Measurements from ENCODE around the gene KCNK10. TPM values are rescaled to one million over a fixed set of nuclear protein-coding genes. Genes with fewer than 3 reads are reported as not detected.

KCNK10 gene
- polyA plus RNA-seq, 2 of the 4 experiments (the other 2 are of a cell fraction), result not detected

GRCh38 chr14:88348546-88348945 lies 25.5 kb upstream of the KCNK10 start:
- CTCF ChIA-PET, result interaction anchor here (1.3 to 1.6 kb wide), 3 partner anchors 25 to 335 kb away, joined by 3 to 6 read pairs (median 3); no protein-coding TSS in a partner anchor
- TF ChIP-seq BHLHE40 (IDR thresholded peaks at IDR 0.05; ENCODE audit: low read depth, low read length) (no peak), FOSL2 (IDR thresholded peaks at IDR 0.05) (no peak), FOSL2 (CRISPR knock-in tag; IDR thresholded peaks at IDR 0.05) (no peak), HOXB5 (CRISPR knock-in tag; IDR thresholded peaks at IDR 0.05) (no peak), TFCP2L1 (CRISPR knock-in tag; IDR thresholded peaks at IDR 0.05) (no peak), HOXB13 (CRISPR knock-in tag; IDR thresholded peaks at IDR 0.05; ENCODE audit: low read depth) (no peak), ZNF302 (CRISPR knock-in tag; IDR thresholded peaks at IDR 0.05) (no peak), SMC3 (IDR thresholded peaks at IDR 0.05) (no peak), RFX5 (IDR thresholded peaks at IDR 0.05) (no peak), BCL3 (IDR thresholded peaks at IDR 0.05) (no peak), ATOH8 (CRISPR knock-in tag; IDR thresholded peaks at IDR 0.05; ENCODE audit: low read depth) (no peak), FOXS1 (CRISPR knock-in tag; IDR thresholded peaks at IDR 0.05) (no peak), HOXA7 (CRISPR knock-in tag; IDR thresholded peaks at IDR 0.05) (no peak), REST (IDR thresholded peaks at IDR 0.05) (no peak), RAD21 (conservative IDR thresholded peaks at IDR 0.05 in 1 of 2, IDR thresholded peaks at IDR 0.05 in 1 of 2) (no peak), TP53 (CRISPR knock-in tag; IDR thresholded peaks at IDR 0.05) (no peak), ELK1 (IDR thresholded peaks at IDR 0.05; ENCODE audit: low read depth, low read length) (no peak), PHF8 (IDR thresholded peaks at IDR 0.05; ENCODE audit: borderline replicate concordance, low read depth) (no peak), GATA3 (IDR thresholded peaks at IDR 0.05; ENCODE audit: borderline replicate concordance) (no peak), MAZ (IDR thresholded peaks at IDR 0.05; ENCODE audit: borderline replicate concordance, low read depth, low read length) (no peak), CBX2 (IDR thresholded peaks at IDR 0.05; ENCODE audit: borderline replicate concordance, low read depth) (no peak)
- Histone ChIP-seq H3K4me3 (no peak overlapping the region), H3K4me2 (no peak overlapping the region), H3K4me1 (peaks cover 6% of the 10 kb centered on the region; the same call in 1 of the 3 replicates), H3K9me3 (no peaks in the 10 kb centered on the region), H3K27ac (no peak overlapping the region)
- ATAC-seq, result no peak
- WGBS (ENCODE audit: missing lambda C conversion rate), result 25% methylated on average over 3 of the region's 3 CpGs
- DNase-seq (ENCODE audit: low read depth in 1 of 2, low spot score in 1 of 2), result no peak
- POLR2A ChIA-PET, result interaction anchor here (0.7 kb wide), 1 partner anchor 138 kb away, joined by 3 read pairs; no protein-coding TSS in a partner anchor
- no peak for FAIRE-seq
